ENCODE results near the gene CYB561A3. TPM values are rescaled to one million over a fixed set of nuclear protein-coding genes. Genes with fewer than 3 reads are reported as not detected.

The CYB561A3 gene
- total RNA-seq, 2 experiments from 2014 or later, result 28.1 to 63.8 TPM

- ChIA-PET POLR2A (no interaction called here), CTCF (ENCODE audit: unreplicated experiment) (no interaction called here)
- H3K79me2 ChIP-seq (ENCODE audit: insufficient read depth, low read depth, low read length), result no peaks in the 10 kb centered on the region
- H3K27ac ChIP-seq (ENCODE audit: low read depth, low read length, poor library complexity, severe bottlenecking), result no peak overlapping the region
- DNase-seq (ENCODE audit: low spot score), result no peak
- no peaks in the 10 kb centered on the region for H3K9me3 ChIP-seq (ENCODE audit: low read length)
- peaks cover 98% of the 10 kb centered on the region for H3K36me3 ChIP-seq (ENCODE audit: insufficient read depth, low read length)
- intact Hi-C loops (cut with micrococcal nuclease; ENCODE audit: unreplicated experiment), result no loop called here
- no peaks in the 10 kb centered on the region; the same call in 1 of the 2 replicates for H4K20me1 ChIP-seq (ENCODE audit: insufficient read depth, low read length)
- H3K4me1 ChIP-seq (ENCODE audit: insufficient read depth, low read length, poor library complexity, severe bottlenecking), result no peaks in the 10 kb centered on the region
- H3K9me2 ChIP-seq (ENCODE audit: insufficient read depth, low read length), result no peaks in the 10 kb centered on the region
- no TSS peak for BruUV-seq (replicated peaks)
- TF ChIP-seq EZH2phosphoT487 (IDR thresholded peaks at IDR 0.05; ENCODE audit: borderline replicate concordance, low read depth, low read length) (no peak), CTCF (conservative IDR thresholded peaks at IDR 0.05; ENCODE audit: low read length) (no peak)
- no peak overlapping the region for H3K4me3 ChIP-seq (ENCODE audit: low read depth, low read length, poor library complexity, severe bottlenecking)
- no peak overlapping the region for H3K4me2 ChIP-seq (ENCODE audit: low read length)
- no peak overlapping the region for H2AFZ ChIP-seq (ENCODE audit: low read length)
These were observed 58.0 kb downstream of the CYB561A3 start for GRCh38 chr11:61303725-61304124.

GRCh38 chr11:61302550-61302949 lies 59.1 kb downstream of the CYB561A3 start:
- no peaks in the 10 kb centered on the region; the same call in 1 of the 2 replicates for H4K20me1 ChIP-seq (ENCODE audit: insufficient read depth, low read length)
- H3K79me2 ChIP-seq (ENCODE audit: insufficient read depth, low read depth, low read length), result no peaks in the 10 kb centered on the region
- no peak for DNase-seq (ENCODE audit: low spot score)
- H3K9me2 ChIP-seq (ENCODE audit: insufficient read depth, low read length), result no peaks in the 10 kb centered on the region
- TF ChIP-seq CTCF (conservative IDR thresholded peaks at IDR 0.05; ENCODE audit: low read length), result no peak
- TF ChIP-seq EZH2phosphoT487 (IDR thresholded peaks at IDR 0.05; ENCODE audit: borderline replicate concordance, low read depth, low read length), result no peak
- H3K27ac ChIP-seq (ENCODE audit: low read depth, low read length, poor library complexity, severe bottlenecking), result no peak overlapping the region
- no peak overlapping the region for H2AFZ ChIP-seq (ENCODE audit: low read length)
- no TSS peak for BruUV-seq (replicated peaks)
- H3K4me2 ChIP-seq (ENCODE audit: low read length), result no peak overlapping the region
- intact Hi-C loops (cut with micrococcal nuclease; ENCODE audit: unreplicated experiment), result no loop called here
- ChIA-PET POLR2A (interaction anchor here (0.5 to 0.8 kb wide), 2 partner anchors 10 to 129 kb away, joined by 4 to 6 read pairs; no protein-coding TSS in a partner anchor), CTCF (ENCODE audit: unreplicated experiment) (no interaction called here)
- no peaks in the 10 kb centered on the region for H3K9me3 ChIP-seq (ENCODE audit: low read length)
- H3K4me1 ChIP-seq (ENCODE audit: insufficient read depth, low read length, poor library complexity, severe bottlenecking), result no peaks in the 10 kb centered on the region
- H3K4me3 ChIP-seq (ENCODE audit: low read depth, low read length, poor library complexity, severe bottlenecking), result no peak overlapping the region
- H3K36me3 ChIP-seq (ENCODE audit: insufficient read depth, low read length), result peaks cover 98% of the 10 kb centered on the region

Other genes starting within 250 kb of the CYB561A3 start
- 10.2 and 10.3 TPM in 2 replicates for gene VPS37C, start 200.5 kb downstream of the CYB561A3 start, total RNA-seq (2014; rRNA removed; shearing (Covaris generic))
- gene VPS37C, start 200.5 kb downstream of the CYB561A3 start, total RNA-seq (2022), result 12.8 and 13.3 TPM in 2 replicates
- not detected in 2 replicates for gene PGA3, start 158.4 kb downstream of the CYB561A3 start, total RNA-seq (2014; rRNA removed; shearing (Covaris generic))
- not detected in 2 replicates for gene PGA3, start 158.4 kb downstream of the CYB561A3 start, total RNA-seq (2022)
- not detected in 2 replicates for gene PGA4, start 139.5 kb downstream of the CYB561A3 start, total RNA-seq (2014; rRNA removed; shearing (Covaris generic))
- gene PGA4, start 139.5 kb downstream of the CYB561A3 start, total RNA-seq (2022), result not detected in 2 replicates
- gene PGA5, start 120.7 kb downstream of the CYB561A3 start, total RNA-seq (2014; rRNA removed; shearing (Covaris generic)), result not detected in 2 replicates
- gene PGA5, start 120.7 kb downstream of the CYB561A3 start, total RNA-seq (2022), result not detected in 2 replicates
- gene VWCE, start 66.6 kb downstream of the CYB561A3 start, total RNA-seq (2014; rRNA removed; shearing (Covaris generic)), result 0.51 and 0.79 TPM in 2 replicates
- 4.1 and 5.5 TPM in 2 replicates for gene VWCE, start 66.6 kb downstream of the CYB561A3 start, total RNA-seq (2022)
- gene DDB1, start 28.8 kb downstream of the CYB561A3 start, total RNA-seq (2014; rRNA removed; shearing (Covaris generic)), result 194 and 218 TPM in 2 replicates
- gene DDB1, start 28.8 kb downstream of the CYB561A3 start, total RNA-seq (2022), result 211 and 225 TPM in 2 replicates
- gene TKFC, start 28.7 kb downstream of the CYB561A3 start, total RNA-seq (2014; rRNA removed; shearing (Covaris generic)), result 75.3 and 77.8 TPM in 2 replicates
- 166 and 169 TPM in 2 replicates for gene TKFC, start 28.7 kb downstream of the CYB561A3 start, total RNA-seq (2022)
- 25.8 and 31.1 TPM in 2 replicates for gene TMEM138, start 492 bp upstream of the CYB561A3 start, total RNA-seq (2014; rRNA removed; shearing (Covaris generic))
- 48.8 and 51.5 TPM in 2 replicates for gene TMEM138, start 492 bp upstream of the CYB561A3 start, total RNA-seq (2022)
- gene TMEM216, start 30.7 kb upstream of the CYB561A3 start, total RNA-seq (2014; rRNA removed; shearing (Covaris generic)), result 0.64 and 1.4 TPM in 2 replicates
- 1.8 and 2.5 TPM in 2 replicates for gene TMEM216, start 30.7 kb upstream of the CYB561A3 start, total RNA-seq (2022)
- 56.1 and 69.4 TPM in 2 replicates for gene CPSF7, start 68.1 kb upstream of the CYB561A3 start, total RNA-seq (2014; rRNA removed; shearing (Covaris generic))
- gene CPSF7, start 68.1 kb upstream of the CYB561A3 start, total RNA-seq (2022), result 128 and 153 TPM in 2 replicates
- 40.6 and 41.2 TPM in 2 replicates for gene SDHAF2, start 68.2 kb upstream of the CYB561A3 start, total RNA-seq (2014; rRNA removed; shearing (Covaris generic))
- gene SDHAF2, start 68.2 kb upstream of the CYB561A3 start, total RNA-seq (2022), result 28.0 and 33.3 TPM in 2 replicates
- not detected in 2 replicates for gene LRRC10B, start 146.9 kb upstream of the CYB561A3 start, total RNA-seq (2014; rRNA removed; shearing (Covaris generic))
- gene LRRC10B, start 146.9 kb upstream of the CYB561A3 start, total RNA-seq (2022), result not detected in 2 replicates
- not detected in 2 replicates for gene SYT7, start 219.2 kb upstream of the CYB561A3 start, total RNA-seq (2014; rRNA removed; shearing (Covaris generic))
- not detected in 2 replicates for gene SYT7, start 219.2 kb upstream of the CYB561A3 start, total RNA-seq (2022)

Measured in OCI-LY7 (cell line).